ENCODE data around the gene JMY.

JMY gene

DNA sequence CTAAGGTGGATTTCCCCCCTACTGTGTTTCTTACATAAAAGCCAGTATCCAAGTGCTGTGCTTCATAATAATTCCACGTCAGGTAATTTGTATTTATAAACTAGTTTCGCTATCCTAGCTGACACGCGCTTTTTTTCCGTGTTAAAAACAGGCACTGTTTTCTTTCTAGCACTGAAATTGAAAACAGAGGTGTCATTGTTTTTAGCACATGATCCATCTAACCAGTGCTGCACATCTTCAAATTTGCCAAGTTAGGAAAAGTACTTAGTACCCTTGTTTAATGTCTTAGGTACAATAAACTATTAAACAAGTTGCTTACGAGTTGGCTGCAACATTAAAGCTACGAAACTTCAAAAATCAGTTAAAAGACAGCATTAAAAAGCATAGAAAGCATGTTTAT is 49.9 kb downstream of the JMY start:
- no peaks in the 10 kb centered on the region for H3K36me3 ChIP-seq (ENCODE audit: insufficient read depth, low read length)
- no peaks in the 10 kb centered on the region for H3K9me2 ChIP-seq (ENCODE audit: low read depth, low read length)
- no peaks in the 10 kb centered on the region for H3K4me1 ChIP-seq (ENCODE audit: insufficient read depth, low read length, severe bottlenecking)
- no peaks in the 10 kb centered on the region for H3K79me2 ChIP-seq (ENCODE audit: insufficient read depth, low read length)
- no peak overlapping the region for H3K4me2 ChIP-seq (ENCODE audit: low read length)
- no peak overlapping the region for H2AFZ ChIP-seq (ENCODE audit: low read length)
- no peaks in the 10 kb centered on the region for H4K20me1 ChIP-seq (ENCODE audit: insufficient read depth, low read length)
- TF ChIP-seq EZH2 (IDR thresholded peaks at IDR 0.05; ENCODE audit: borderline replicate concordance, low read length), result no peak
- TF ChIP-seq, protein P1, sequence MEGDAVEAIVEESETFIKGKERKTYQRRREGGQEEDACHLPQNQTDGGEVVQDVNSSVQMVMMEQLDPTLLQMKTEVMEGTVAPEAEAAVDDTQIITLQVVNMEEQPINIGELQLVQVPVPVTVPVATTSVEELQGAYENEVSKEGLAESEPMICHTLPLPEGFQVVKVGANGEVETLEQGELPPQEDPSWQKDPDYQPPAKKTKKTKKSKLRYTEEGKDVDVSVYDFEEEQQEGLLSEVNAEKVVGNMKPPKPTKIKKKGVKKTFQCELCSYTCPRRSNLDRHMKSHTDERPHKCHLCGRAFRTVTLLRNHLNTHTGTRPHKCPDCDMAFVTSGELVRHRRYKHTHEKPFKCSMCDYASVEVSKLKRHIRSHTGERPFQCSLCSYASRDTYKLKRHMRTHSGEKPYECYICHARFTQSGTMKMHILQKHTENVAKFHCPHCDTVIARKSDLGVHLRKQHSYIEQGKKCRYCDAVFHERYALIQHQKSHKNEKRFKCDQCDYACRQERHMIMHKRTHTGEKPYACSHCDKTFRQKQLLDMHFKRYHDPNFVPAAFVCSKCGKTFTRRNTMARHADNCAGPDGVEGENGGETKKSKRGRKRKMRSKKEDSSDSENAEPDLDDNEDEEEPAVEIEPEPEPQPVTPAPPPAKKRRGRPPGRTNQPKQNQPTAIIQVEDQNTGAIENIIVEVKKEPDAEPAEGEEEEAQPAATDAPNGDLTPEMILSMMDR (IDR thresholded peaks at IDR 0.05; ENCODE audit: low read length), result no peak
- no peak overlapping the region for H3K4me3 ChIP-seq (ENCODE audit: low read depth, low read length, poor library complexity, severe bottlenecking)
- no peaks in the 10 kb centered on the region for H3K27me3 ChIP-seq (ENCODE audit: insufficient read depth, low read length)
- no peak overlapping the region for H3K27ac ChIP-seq (ENCODE audit: low read depth, low read length, poor library complexity, severe bottlenecking)
- H3K9me3 ChIP-seq (ENCODE audit: low read length), result no peaks in the 10 kb centered on the region
- no peaks in the 10 kb centered on the region for H3F3A ChIP-seq (ENCODE audit: insufficient read depth, low read length)
- H3K9ac ChIP-seq (ENCODE audit: low read length), result no peak overlapping the region

DNA sequence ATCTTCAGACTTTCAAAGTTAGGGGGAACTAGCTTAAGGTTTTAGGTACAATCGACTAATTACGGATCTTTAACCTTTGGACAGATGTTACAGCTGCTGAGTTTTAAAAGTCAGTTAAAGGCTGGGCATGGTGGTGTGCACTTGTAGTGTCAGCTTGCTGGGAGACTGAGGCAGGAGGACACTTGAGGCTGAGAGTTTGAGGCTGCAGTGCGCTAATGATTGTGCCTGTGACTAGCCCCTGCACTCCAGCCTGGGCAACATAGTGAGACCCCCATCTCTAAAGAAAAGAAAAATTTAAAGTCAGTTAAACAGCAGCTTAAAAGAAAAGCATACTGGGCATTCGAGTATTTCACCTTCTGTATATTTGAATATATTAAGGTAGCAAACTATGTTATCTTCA is 51.4 kb downstream of the JMY start:
- TF ChIP-seq, protein P1 (IDR thresholded peaks at IDR 0.05; ENCODE audit: low read length), result no peak
- no peak for TF ChIP-seq EZH2 (IDR thresholded peaks at IDR 0.05; ENCODE audit: borderline replicate concordance, low read length)
- H3K4me2 ChIP-seq (ENCODE audit: low read length), result no peak overlapping the region
- no peaks in the 10 kb centered on the region for H3K9me2 ChIP-seq (ENCODE audit: low read depth, low read length)
- no peaks in the 10 kb centered on the region for H3K36me3 ChIP-seq (ENCODE audit: insufficient read depth, low read length)
- no peak overlapping the region for H3K27ac ChIP-seq (ENCODE audit: low read depth, low read length, poor library complexity, severe bottlenecking)
- H3F3A ChIP-seq (ENCODE audit: insufficient read depth, low read length), result no peaks in the 10 kb centered on the region
- H3K27me3 ChIP-seq (ENCODE audit: insufficient read depth, low read length), result no peaks in the 10 kb centered on the region
- no peaks in the 10 kb centered on the region for H3K79me2 ChIP-seq (ENCODE audit: insufficient read depth, low read length)
- H3K4me1 ChIP-seq (ENCODE audit: insufficient read depth, low read length, severe bottlenecking), result no peaks in the 10 kb centered on the region
- H3K4me3 ChIP-seq (ENCODE audit: low read depth, low read length, poor library complexity, severe bottlenecking), result no peak overlapping the region
- H3K9ac ChIP-seq (ENCODE audit: low read length), result no peak overlapping the region
- no peak overlapping the region for H2AFZ ChIP-seq (ENCODE audit: low read length)
- H3K9me3 ChIP-seq (ENCODE audit: low read length), result no peaks in the 10 kb centered on the region
- H4K20me1 ChIP-seq (ENCODE audit: insufficient read depth, low read length), result no peaks in the 10 kb centered on the region

DNA sequence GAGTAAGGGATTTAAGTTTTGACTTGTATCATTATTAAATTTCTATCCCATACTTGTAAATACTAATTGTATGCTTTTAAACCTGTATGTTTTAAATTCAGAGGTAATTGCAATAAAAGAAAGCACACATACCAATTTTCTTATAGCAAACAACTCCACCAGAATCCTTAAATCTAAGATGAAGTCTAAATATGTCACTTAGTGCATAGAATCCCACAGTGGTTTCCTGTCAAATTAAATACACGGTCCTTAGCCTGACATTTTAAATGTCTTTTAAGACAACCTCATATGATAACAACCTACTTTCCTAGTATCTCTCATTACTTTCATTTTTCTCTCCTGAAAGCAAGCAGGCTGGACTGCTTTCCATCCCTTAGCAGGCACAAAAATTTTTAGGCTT is 52.0 kb downstream of the JMY start:
- H3K27me3 ChIP-seq (ENCODE audit: insufficient read depth, low read length), result no peaks in the 10 kb centered on the region
- H3K9ac ChIP-seq (ENCODE audit: low read length), result no peak overlapping the region
- no peak for TF ChIP-seq EZH2 (IDR thresholded peaks at IDR 0.05; ENCODE audit: borderline replicate concordance, low read length)
- TF ChIP-seq, protein P1 (IDR thresholded peaks at IDR 0.05; ENCODE audit: low read length), result no peak
- no peaks in the 10 kb centered on the region for H3K4me1 ChIP-seq (ENCODE audit: insufficient read depth, low read length, severe bottlenecking)
- no peak overlapping the region for H2AFZ ChIP-seq (ENCODE audit: low read length)
- H3K9me3 ChIP-seq (ENCODE audit: low read length), result no peaks in the 10 kb centered on the region
- H3K4me2 ChIP-seq (ENCODE audit: low read length), result no peak overlapping the region
- H3K36me3 ChIP-seq (ENCODE audit: insufficient read depth, low read length), result no peaks in the 10 kb centered on the region
- no peaks in the 10 kb centered on the region for H3K9me2 ChIP-seq (ENCODE audit: low read depth, low read length)
- no peaks in the 10 kb centered on the region for H4K20me1 ChIP-seq (ENCODE audit: insufficient read depth, low read length)
- no peak overlapping the region for H3K27ac ChIP-seq (ENCODE audit: low read depth, low read length, poor library complexity, severe bottlenecking)
- H3K4me3 ChIP-seq (ENCODE audit: low read depth, low read length, poor library complexity, severe bottlenecking), result no peak overlapping the region
- no peaks in the 10 kb centered on the region for H3F3A ChIP-seq (ENCODE audit: insufficient read depth, low read length)
- no peaks in the 10 kb centered on the region for H3K79me2 ChIP-seq (ENCODE audit: insufficient read depth, low read length)
